Transverse colon (tissue), 4 donors: ENCODE data around the gene PSMC3IP.

ENCODE experiments used
- CTCF ChIP-seq, 5 experiments: fragments of 200-600 bp in 3 of 5; fragments of 450-650 bp in 2 of 5; sonication (generic) in 3 of 5; IDR thresholded peaks; 1 replicate in 2 of 5; 2 replicates in 3 of 5; pipeline ENCODE4 v1.5.1; 2016 to 2017; ENCODE audit warnings: antibody characterized with exemption in 5 of 5, inconsistent platforms in 3 of 5, mild to moderate bottlenecking in 2 of 5, moderate library complexity in 1 of 5
- EP300 ChIP-seq: sonication (generic); formaldehyde crosslinking; IDR thresholded peaks from one replicate; pipeline ENCODE4 v1.6.1; 2017; ENCODE audit warnings: antibody characterized with exemption, low read depth
- POLR2A ChIP-seq: fragments of 450-650 bp; IDR thresholded peaks from one replicate; pipeline ENCODE4 v1.6.1; 2016; ENCODE audit warnings: antibody characterized with exemption, mild to moderate bottlenecking, moderate library complexity
- POLR2AphosphoS5 ChIP-seq, 3 donors: sonication (generic); formaldehyde crosslinking; IDR thresholded peaks; one replicate each; pipeline ENCODE4 v1.6.1; 2016; ENCODE audit warnings: antibody characterized with exemption in 3 of 3

GRCh38 chr17:42590886-42591285 is 13.4 kb upstream of the PSMC3IP start:
- TF ChIP-seq CTCF (IDR thresholded peaks at IDR 0.05): no peak
- TF ChIP-seq EP300: no peak
- TF ChIP-seq POLR2AphosphoS5 (IDR thresholded peaks at IDR 0.05): no peak
- no peak for TF ChIP-seq POLR2A
